Neuron (in vitro differentiated cells): ENCODE results near the gene FTO.
A peak's percentile ranks its signal among the peaks of the same experiment; 100 is the strongest.

Experiments used
- H2AFZ ChIP-seq: one replicate; pipeline ENCODE4 v1.6.1; 2013; ENCODE audit warnings: low read depth, mild to moderate bottlenecking, inconsistent platforms, low read length, moderate library complexity
- H3K27me3 ChIP-seq: one replicate; pipeline ENCODE4 v1.6.1; 2013; ENCODE audit warnings: low read length; ENCODE audit not compliant: insufficient read depth
- H3K36me3 ChIP-seq: one replicate; pipeline ENCODE4 v1.6.1; 2013; ENCODE audit warnings: low read length; ENCODE audit not compliant: insufficient read depth
- H3K4me1 ChIP-seq: one replicate; pipeline ENCODE4 v1.6.1; 2013; ENCODE audit warnings: low read length; ENCODE audit not compliant: insufficient read depth
- H3K4me3 ChIP-seq: 2 replicates; pipeline ENCODE4 v1.5.1; 2013; ENCODE audit warnings: mild to moderate bottlenecking, low read length, moderate library complexity
- H3K9me3 ChIP-seq: one replicate; pipeline ENCODE4 v1.6.1; 2013; ENCODE audit warnings: low read length

FTO gene

GRCh38 chr16:53743149-53743566 lies 39.2 kb downstream of the FTO start:
- Histone ChIP-seq H3K27me3 (no peaks in the 10 kb centered on the region), H3K4me1 (peaks cover 35% of the 10 kb centered on the region), H2AFZ (no peak overlapping the region), H3K36me3 (no peaks in the 10 kb centered on the region), H3K9me3 (peaks cover 3% of the 10 kb centered on the region), H3K4me3 (no peak overlapping the region)

- Histone ChIP-seq H3K4me1 (peaks cover 35% of the 10 kb centered on the region), H2AFZ (no peak overlapping the region), H3K4me3 (no peak overlapping the region), H3K36me3 (no peaks in the 10 kb centered on the region), H3K9me3 (peaks cover 3% of the 10 kb centered on the region), H3K27me3 (no peaks in the 10 kb centered on the region)
These were observed 40.5 kb downstream of the FTO start for GRCh38 chr16:53744449-53744848.

GRCh38 chr16:53745086-53745485 lies 41.1 kb downstream of the FTO start:
- Histone ChIP-seq H3K36me3 (no peaks in the 10 kb centered on the region), H3K4me1 (peaks cover 31% of the 10 kb centered on the region), H3K27me3 (no peaks in the 10 kb centered on the region), H2AFZ (no peak overlapping the region), H3K9me3 (peaks cover 3% of the 10 kb centered on the region), H3K4me3 (no peak overlapping the region)

DNA sequence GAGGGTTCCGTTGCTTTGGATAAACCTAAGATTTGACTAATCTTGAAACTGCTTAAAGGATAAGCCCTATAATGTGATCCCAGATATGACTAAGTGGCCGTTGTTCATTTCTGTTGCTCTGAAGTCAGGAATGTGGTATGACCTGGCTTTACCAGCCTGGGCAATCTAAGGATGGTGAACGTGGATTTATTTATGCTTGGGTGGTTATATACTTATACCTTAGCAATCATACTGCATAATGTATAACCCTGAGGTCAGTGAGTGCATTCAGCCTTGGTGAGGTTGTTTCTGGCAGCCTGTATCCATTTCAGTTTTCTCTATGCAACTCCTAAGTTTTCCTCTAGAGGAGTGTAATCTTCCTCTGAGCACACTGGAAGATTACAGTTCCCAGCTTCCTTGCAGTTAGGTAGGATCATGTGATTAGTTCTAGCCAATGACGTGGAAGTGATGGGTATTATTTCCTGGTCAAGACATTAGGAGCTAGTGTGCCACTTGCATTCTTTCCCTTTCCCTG lies 41.9 kb downstream of the FTO start:
- H3K4me3 ChIP-seq, result no peak overlapping the region
- no peaks in the 10 kb centered on the region for H3K36me3 ChIP-seq
- H2AFZ ChIP-seq, result no peak overlapping the region
- peaks cover 3% of the 10 kb centered on the region for H3K9me3 ChIP-seq
- H3K4me1 ChIP-seq, result peaks cover 25% of the 10 kb centered on the region
- H3K27me3 ChIP-seq, result no peaks in the 10 kb centered on the region

GRCh38 chr16:53752560-53752959 lies 48.6 kb downstream of the FTO start:
- Histone ChIP-seq H3K27me3 (no peaks in the 10 kb centered on the region), H3K4me1 (peaks cover 26% of the 10 kb centered on the region), H3K9me3 (peaks cover 3% of the 10 kb centered on the region), H3K4me3 (no peak overlapping the region), H3K36me3 (no peaks in the 10 kb centered on the region), H2AFZ (no peak overlapping the region)

GRCh38 chr16:53753431-53753830 lies 49.5 kb downstream of the FTO start:
- H3K36me3 ChIP-seq, result no peaks in the 10 kb centered on the region
- peaks cover 35% of the 10 kb centered on the region for H3K4me1 ChIP-seq
- H3K9me3 ChIP-seq, result no peaks in the 10 kb centered on the region
- H2AFZ ChIP-seq, result no peak overlapping the region
- H3K4me3 ChIP-seq, result no peak overlapping the region
- H3K27me3 ChIP-seq, result no peaks in the 10 kb centered on the region

DNA sequence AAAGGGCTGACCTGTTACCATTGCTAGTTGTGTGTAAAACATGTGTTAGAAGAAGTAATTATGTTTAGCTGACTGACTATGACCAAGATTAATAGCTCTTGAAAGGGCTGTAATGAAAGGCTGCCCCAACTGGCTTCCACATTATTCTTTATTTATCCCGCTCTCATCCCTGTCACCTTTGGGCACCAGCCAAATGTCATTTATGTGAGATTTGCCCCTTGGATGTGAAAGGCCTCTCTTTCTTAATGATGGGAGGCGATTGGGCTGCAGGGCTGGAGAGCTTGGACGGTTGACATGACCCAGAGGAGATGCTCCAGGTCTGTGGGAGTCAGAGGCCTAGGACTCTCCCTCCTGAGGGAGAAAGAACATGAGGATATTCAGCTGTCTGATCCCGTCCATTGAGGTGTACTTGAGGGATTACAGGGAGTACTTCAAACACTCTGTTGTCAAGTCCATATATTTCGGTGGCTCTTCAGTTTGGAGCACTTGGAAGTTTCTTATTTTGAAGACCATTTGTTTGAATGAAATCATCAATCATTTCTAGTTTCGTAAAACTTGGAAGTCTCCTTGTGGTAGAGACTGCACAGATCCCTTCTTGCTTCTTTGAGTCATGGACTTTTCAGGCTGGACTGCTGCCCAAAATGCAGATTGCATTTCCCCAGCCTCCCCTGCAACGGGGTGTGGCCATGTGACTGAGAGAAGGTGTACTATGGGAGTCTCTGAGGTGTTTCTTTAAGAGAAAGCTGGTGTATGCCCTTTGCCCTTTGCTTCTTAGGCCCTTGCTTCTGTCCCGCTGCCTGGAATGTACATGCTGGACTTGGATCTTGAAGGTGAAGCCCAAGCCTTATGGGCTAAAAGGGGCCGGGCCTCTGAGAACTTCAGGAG lies 51.3 kb downstream of the FTO start:
- Histone ChIP-seq H2AFZ (no peak overlapping the region), H3K27me3 (no peaks in the 10 kb centered on the region), H3K4me1 (peaks cover 36% of the 10 kb centered on the region), H3K36me3 (no peaks in the 10 kb centered on the region), H3K4me3 (no peak overlapping the region), H3K9me3 (no peaks in the 10 kb centered on the region)

DNA sequence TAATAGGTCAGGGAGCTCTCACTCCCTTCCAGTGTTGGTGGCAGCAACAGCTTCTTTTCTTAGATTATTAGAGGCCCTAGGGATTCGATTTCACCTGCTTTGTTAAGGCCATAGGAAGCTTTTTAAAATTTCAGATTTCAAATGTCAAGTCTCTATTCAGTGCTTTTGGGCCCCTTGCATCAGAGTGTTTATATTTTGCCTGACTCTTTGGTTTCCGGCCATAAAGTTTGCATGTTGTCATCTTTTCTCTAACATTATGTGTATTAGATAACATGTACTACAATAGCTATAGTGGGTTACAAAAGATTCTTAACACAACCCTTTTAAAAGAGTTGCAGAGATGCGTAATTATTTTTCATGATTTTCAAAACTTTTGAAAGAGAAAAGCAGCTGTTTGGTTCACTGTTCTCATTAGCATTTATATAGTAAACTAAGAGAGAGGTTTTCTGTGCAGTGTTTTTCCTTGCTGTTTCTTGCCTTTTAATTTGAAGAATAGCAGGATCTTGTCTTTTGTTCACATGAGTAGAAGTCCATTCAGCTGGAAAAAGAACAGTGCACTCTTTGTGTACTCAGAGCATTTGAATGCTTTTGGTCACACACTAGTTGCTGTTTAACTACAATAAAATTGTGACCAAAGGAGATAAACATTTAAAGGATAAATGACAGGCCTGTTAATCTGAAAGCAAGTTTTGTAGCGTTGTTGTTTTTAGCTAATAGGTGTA lies 52.5 kb downstream of the FTO start:
- no peaks in the 10 kb centered on the region for H3K27me3 ChIP-seq
- no peaks in the 10 kb centered on the region for H3K9me3 ChIP-seq
- peak overlapping the region; percentile 18 for H3K4me3 ChIP-seq
- no peak overlapping the region for H2AFZ ChIP-seq
- peaks cover 36% of the 10 kb centered on the region for H3K4me1 ChIP-seq
- no peaks in the 10 kb centered on the region for H3K36me3 ChIP-seq

- Histone ChIP-seq H3K4me3 (no peak overlapping the region), H3K36me3 (no peaks in the 10 kb centered on the region), H2AFZ (no peak overlapping the region), H3K4me1 (peaks cover 48% of the 10 kb centered on the region), H3K9me3 (no peaks in the 10 kb centered on the region), H3K27me3 (no peaks in the 10 kb centered on the region)
These were observed 54.1 kb downstream of the FTO start for GRCh38 chr16:53757971-53758609.

GRCh38 chr16:53761962-53762703 lies 58.2 kb downstream of the FTO start:
- Histone ChIP-seq H3K27me3 (no peaks in the 10 kb centered on the region), H3K9me3 (no peaks in the 10 kb centered on the region), H3K4me3 (no peak overlapping the region), H3K4me1 (peaks cover 33% of the 10 kb centered on the region), H3K36me3 (no peaks in the 10 kb centered on the region), H2AFZ (no peak overlapping the region)

DNA sequence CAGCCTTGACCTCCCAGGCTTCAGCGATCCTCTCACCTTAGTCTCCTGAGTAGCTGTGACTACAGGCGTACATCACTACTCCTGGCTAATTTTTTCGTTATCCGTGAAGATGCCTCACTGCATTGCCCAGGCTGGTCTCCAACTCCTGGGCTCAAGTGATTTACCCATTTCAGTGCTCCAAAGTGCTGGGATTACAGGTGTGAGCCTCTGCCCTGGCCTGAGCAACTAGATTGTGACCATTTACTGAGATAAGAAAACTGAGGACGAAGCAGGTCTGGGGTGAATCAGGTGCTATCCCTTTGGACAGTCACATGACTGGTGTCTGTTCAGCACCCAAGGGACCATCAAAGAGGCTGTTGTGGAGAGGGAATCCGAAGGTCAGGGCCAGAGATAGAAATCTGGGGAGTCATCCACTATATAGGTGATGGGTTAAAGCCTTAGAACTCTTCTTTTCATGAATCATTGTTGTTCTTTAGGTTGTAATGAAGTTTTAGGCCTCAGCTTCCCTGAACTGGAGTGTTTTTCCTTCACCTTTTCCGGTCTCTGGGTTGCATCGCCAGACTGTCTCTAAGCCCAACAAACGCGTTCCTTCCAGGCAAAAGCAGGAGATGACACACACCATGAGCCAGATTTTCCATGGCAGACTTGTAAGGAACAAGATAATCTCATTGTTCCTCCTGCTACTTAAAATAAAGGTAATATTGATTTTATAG lies 62.5 kb downstream of the FTO start:
- H3K27me3 ChIP-seq, result no peaks in the 10 kb centered on the region
- H3K4me3 ChIP-seq, result no peak overlapping the region
- H3K4me1 ChIP-seq, result peaks cover 20% of the 10 kb centered on the region
- no peak overlapping the region for H2AFZ ChIP-seq
- no peaks in the 10 kb centered on the region for H3K9me3 ChIP-seq
- no peaks in the 10 kb centered on the region for H3K36me3 ChIP-seq

- H2AFZ ChIP-seq, result no peak overlapping the region
- peaks cover 14% of the 10 kb centered on the region for H3K4me1 ChIP-seq
- no peaks in the 10 kb centered on the region for H3K9me3 ChIP-seq
- no peaks in the 10 kb centered on the region for H3K27me3 ChIP-seq
- no peak overlapping the region for H3K4me3 ChIP-seq
- H3K36me3 ChIP-seq, result no peaks in the 10 kb centered on the region
These were observed 64.2 kb downstream of the FTO start for GRCh38 chr16:53768167-53768566.
